Measurements from ENCODE around the gene ECPAS. TPM values are rescaled to one million over a fixed set of nuclear protein-coding genes. Genes with fewer than 3 reads are reported as not detected.

Gene ECPAS
- total and polyA plus RNA-seq, 4 donors: 11.0 to 94.3 (median 51.7) TPM

- no peak overlapping the region for H3K4me3 ChIP-seq (ENCODE audit: low read length in 2 of 2)
- H3K4me1 ChIP-seq (ENCODE audit: control insufficient read depth in 1 of 2, insufficient read depth in 2 of 2, low read length in 2 of 2): no peaks in the 10 kb centered on the region
- no peak overlapping the region for H3K27ac ChIP-seq (ENCODE audit: low read depth in 1 of 2, low read length in 2 of 2)
- WGBS, 2 donors: 96% methylated on average over 4 of the region's 4 CpGs
- no peaks in the 10 kb centered on the region for H3K27me3 ChIP-seq (ENCODE audit: control insufficient read depth in 1 of 2, insufficient read depth in 2 of 2, low read length in 1 of 2)
- H3K9me3 ChIP-seq (ENCODE audit: control insufficient read depth, low read length): no peaks in the 10 kb centered on the region
- intact Hi-C loops (cut with DNase I): no loop called here
- ATAC-seq (ENCODE audit: low FRiP score) (no peak), DNase-seq (no peak)
- H3K36me3 ChIP-seq (ENCODE audit: control insufficient read depth in 1 of 2, insufficient read depth in 2 of 2, low read length in 1 of 2): peaks cover 12 to 17% of the 10 kb centered on the region in 2 donors
These were observed 94.8 kb downstream of the ECPAS start for GRCh38 chr9:111389406-111389805.

- DNase-seq (no peak), ATAC-seq (ENCODE audit: low FRiP score) (no peak)
- peaks cover 7 to 15% of the 10 kb centered on the region in 2 donors for H3K36me3 ChIP-seq (ENCODE audit: control insufficient read depth in 1 of 2, insufficient read depth in 2 of 2, low read length in 1 of 2)
- no peaks in the 10 kb centered on the region for H3K9me3 ChIP-seq (ENCODE audit: control insufficient read depth, low read length)
- intact Hi-C loops (cut with DNase I): no loop called here
- H3K4me1 ChIP-seq (ENCODE audit: control insufficient read depth in 1 of 2, insufficient read depth in 2 of 2, low read length in 2 of 2): no peaks in the 10 kb centered on the region
- no peak overlapping the region for H3K4me3 ChIP-seq (ENCODE audit: low read length in 2 of 2)
- no peak overlapping the region for H3K27ac ChIP-seq (ENCODE audit: low read depth in 1 of 2, low read length in 2 of 2)
- 94 to 96% methylated on average over 3 of the region's 3 CpGs for WGBS, 2 donors
- no peaks in the 10 kb centered on the region for H3K27me3 ChIP-seq (ENCODE audit: control insufficient read depth in 1 of 2, insufficient read depth in 2 of 2, low read length in 1 of 2)
These were observed 97.8 kb downstream of the ECPAS start for GRCh38 chr9:111386386-111386785.

- intact Hi-C loops (cut with DNase I): no loop called here
- 21 to 22% methylated on average over 1 of the region's 1 CpG for WGBS, 2 donors
- peaks cover 3 to 5% of the 10 kb centered on the region in 2 donors for H3K36me3 ChIP-seq (ENCODE audit: control insufficient read depth in 1 of 2, insufficient read depth in 2 of 2, low read length in 1 of 2)
- no peaks in the 10 kb centered on the region for H3K9me3 ChIP-seq (ENCODE audit: control insufficient read depth, low read length)
- no peak for ATAC-seq (ENCODE audit: low FRiP score)
- no peak overlapping the region for H3K4me3 ChIP-seq (ENCODE audit: low read length in 2 of 2)
- no peaks in the 10 kb centered on the region for H3K27me3 ChIP-seq (ENCODE audit: control insufficient read depth in 1 of 2, insufficient read depth in 2 of 2, low read length in 1 of 2)
- H3K27ac ChIP-seq (ENCODE audit: low read depth in 1 of 2, low read length in 2 of 2): no peak overlapping the region
- no peaks in the 10 kb centered on the region for H3K4me1 ChIP-seq (ENCODE audit: control insufficient read depth in 1 of 2, insufficient read depth in 2 of 2, low read length in 2 of 2)
- DNase-seq: no peak
These were observed 103.2 kb downstream of the ECPAS start for GRCh38 chr9:111381006-111381405.

- H3K4me3 ChIP-seq (ENCODE audit: low read length in 2 of 2): no peak overlapping the region
- ATAC-seq (ENCODE audit: low FRiP score): no peak
- WGBS, 2 donors: 92 to 94% methylated on average over 3 of the region's 3 CpGs
- intact Hi-C loops (cut with DNase I): no loop called here
- no peak overlapping the region for H3K27ac ChIP-seq (ENCODE audit: low read depth in 1 of 2, low read length in 2 of 2)
- H3K4me1 ChIP-seq (ENCODE audit: control insufficient read depth in 1 of 2, insufficient read depth in 2 of 2, low read length in 2 of 2): no peaks in the 10 kb centered on the region
- no peaks in the 10 kb centered on the region for H3K27me3 ChIP-seq (ENCODE audit: control insufficient read depth in 1 of 2, insufficient read depth in 2 of 2, low read length in 1 of 2)
- H3K9me3 ChIP-seq (ENCODE audit: control insufficient read depth, low read length): no peaks in the 10 kb centered on the region
- no peak for DNase-seq
- H3K36me3 ChIP-seq (ENCODE audit: control insufficient read depth in 1 of 2, insufficient read depth in 2 of 2, low read length in 1 of 2): peaks cover 6 to 9% of the 10 kb centered on the region in 2 donors
These were observed 108.2 kb downstream of the ECPAS start for GRCh38 chr9:111375817-111376564.

GRCh38 chr9:111375062-111375461 lies 109.1 kb downstream of the ECPAS start:
- intact Hi-C loops (cut with DNase I): no loop called here
- no peak for DNase-seq
- Histone ChIP-seq H3K27me3 (ENCODE audit: control insufficient read depth in 1 of 2, insufficient read depth in 2 of 2, low read length in 1 of 2) (no peaks in the 10 kb centered on the region), H3K27ac (ENCODE audit: low read depth in 1 of 2, low read length in 2 of 2) (no peak overlapping the region), H3K4me3 (ENCODE audit: low read length in 2 of 2) (no peak overlapping the region), H3K36me3 (ENCODE audit: control insufficient read depth in 1 of 2, insufficient read depth in 2 of 2, low read length in 1 of 2) (peaks cover 9 to 11% of the 10 kb centered on the region in 2 donors), H3K4me1 (ENCODE audit: control insufficient read depth in 1 of 2, insufficient read depth in 2 of 2, low read length in 2 of 2) (no peaks in the 10 kb centered on the region), H3K9me3 (ENCODE audit: control insufficient read depth, low read length) (no peaks in the 10 kb centered on the region)
- WGBS, 2 donors: 80 to 84% methylated on average over 2 of the region's 2 CpGs
- no peak for ATAC-seq (ENCODE audit: low FRiP score)

- no peaks in the 10 kb centered on the region for H3K27me3 ChIP-seq (ENCODE audit: control insufficient read depth in 1 of 2, insufficient read depth in 2 of 2, low read length in 1 of 2)
- H3K9me3 ChIP-seq (ENCODE audit: control insufficient read depth, low read length): no peaks in the 10 kb centered on the region
- H3K4me3 ChIP-seq (ENCODE audit: low read length in 2 of 2): no peak overlapping the region
- no peak overlapping the region for H3K27ac ChIP-seq (ENCODE audit: low read depth in 1 of 2, low read length in 2 of 2)
- 94 to 97% methylated on average over 6 of the region's 6 CpGs for WGBS, 2 donors
- peaks cover 11 to 14% of the 10 kb centered on the region in 2 donors for H3K36me3 ChIP-seq (ENCODE audit: control insufficient read depth in 1 of 2, insufficient read depth in 2 of 2, low read length in 1 of 2)
- intact Hi-C loops (cut with DNase I): no loop called here
- DNase-seq (no peak), ATAC-seq (ENCODE audit: low FRiP score) (no peak)
- H3K4me1 ChIP-seq (ENCODE audit: control insufficient read depth in 1 of 2, insufficient read depth in 2 of 2, low read length in 2 of 2): no peaks in the 10 kb centered on the region
These were observed 111.9 kb downstream of the ECPAS start for GRCh38 chr9:111372297-111372696.

- WGBS, 2 donors: 93 to 96% methylated on average over 1 of the region's 1 CpG
These were observed 117.2 kb downstream of the ECPAS start for GRCh38 chr9:111366978-111367377.

GRCh38 chr9:111362526-111362925 lies 121.7 kb downstream of the ECPAS start:
- WGBS, 2 donors: 90 to 93% methylated on average over 5 of the region's 5 CpGs
- DNase-seq (no peak), ATAC-seq (ENCODE audit: low FRiP score) (no peak)
- Histone ChIP-seq H3K27ac (ENCODE audit: low read depth in 1 of 2, low read length in 2 of 2) (no peak overlapping the region), H3K36me3 (ENCODE audit: control insufficient read depth in 1 of 2, insufficient read depth in 2 of 2, low read length in 1 of 2) (peaks cover 0 to 6% of the 10 kb centered on the region in 2 donors), H3K4me1 (ENCODE audit: control insufficient read depth in 1 of 2, insufficient read depth in 2 of 2, low read length in 2 of 2) (no peaks in the 10 kb centered on the region), H3K27me3 (ENCODE audit: control insufficient read depth in 1 of 2, insufficient read depth in 2 of 2, low read length in 1 of 2) (no peaks in the 10 kb centered on the region), H3K4me3 (ENCODE audit: low read length in 2 of 2) (no peak overlapping the region), H3K9me3 (ENCODE audit: control insufficient read depth, low read length) (no peaks in the 10 kb centered on the region)
- intact Hi-C loops (cut with DNase I): no loop called here

More at GRCh38 chr9:111366978-111367377, 117.2 kb downstream of the ECPAS start:
- H3K27ac ChIP-seq (ENCODE audit: low read depth in 1 of 2, low read length in 2 of 2): no peak overlapping the region
- H3K9me3 ChIP-seq (ENCODE audit: control insufficient read depth, low read length): no peaks in the 10 kb centered on the region
- H3K36me3 ChIP-seq (ENCODE audit: control insufficient read depth in 1 of 2, insufficient read depth in 2 of 2, low read length in 1 of 2): peaks cover 4 to 13% of the 10 kb centered on the region in 2 donors
- DNase-seq (no peak), ATAC-seq (ENCODE audit: low FRiP score) (no peak)
- intact Hi-C loops (cut with DNase I): no loop called here
- no peak overlapping the region for H3K4me3 ChIP-seq (ENCODE audit: low read length in 2 of 2)
- H3K27me3 ChIP-seq (ENCODE audit: control insufficient read depth in 1 of 2, insufficient read depth in 2 of 2, low read length in 1 of 2): no peaks in the 10 kb centered on the region
- no peaks in the 10 kb centered on the region for H3K4me1 ChIP-seq (ENCODE audit: control insufficient read depth in 1 of 2, insufficient read depth in 2 of 2, low read length in 2 of 2)

- intact Hi-C loops (cut with DNase I): no loop called here
- Histone ChIP-seq H3K4me1 (ENCODE audit: control insufficient read depth in 1 of 2, insufficient read depth in 2 of 2, low read length in 2 of 2) (no peaks in the 10 kb centered on the region), H3K36me3 (ENCODE audit: control insufficient read depth in 1 of 2, insufficient read depth in 2 of 2, low read length in 1 of 2) (peaks cover 0 to 4% of the 10 kb centered on the region in 2 donors), H3K9me3 (ENCODE audit: control insufficient read depth, low read length) (no peaks in the 10 kb centered on the region), H3K27ac (ENCODE audit: low read depth in 1 of 2, low read length in 2 of 2) (no peak overlapping the region), H3K27me3 (ENCODE audit: control insufficient read depth in 1 of 2, insufficient read depth in 2 of 2, low read length in 1 of 2) (no peaks in the 10 kb centered on the region), H3K4me3 (ENCODE audit: low read length in 2 of 2) (no peak overlapping the region)
- 57 to 76% methylated on average over 2 of the region's 2 CpGs for WGBS, 2 donors
- ATAC-seq (ENCODE audit: low FRiP score) (no peak), DNase-seq (no peak)
These were observed 123.3 kb downstream of the ECPAS start for GRCh38 chr9:111360881-111361280.

Measured in aorta (tissue), 5 donors.